CD14-positive monocyte (primary cell): ENCODE data around the gene RAB4B. TPM values are rescaled to one million over a fixed set of nuclear protein-coding genes. Genes with fewer than 3 reads are reported as not detected.

Experiments used
- DNase-seq, 3 donors: peaks; one replicate each; pipeline ENCODE4 v3.0.0-alpha.2; 2011 to 2022
- H2AFZ ChIP-seq: 2 replicates; pipeline ENCODE4 v1.6.0; 2012; ENCODE audit warnings: mild to moderate bottlenecking, low read depth, low read length, inconsistent platforms; ENCODE audit not compliant: insufficient read depth, poor library complexity, severe bottlenecking
- H3K27ac ChIP-seq, 2 donors: 1 replicate in 1 of 2; 2 replicates in 1 of 2; pipeline ENCODE4 v1.5.1; 2012 to 2013; ENCODE audit warnings: low read length in 2 of 2, control low read depth in 1 of 2, inconsistent platforms in 1 of 2, low read depth in 1 of 2, mild to moderate bottlenecking in 1 of 2
- H3K27me3 ChIP-seq, 2 donors: one replicate each; pipeline versions ENCODE4 v1.6.0 to v1.6.1; 2011 to 2013; ENCODE audit warnings: low read length in 2 of 2; ENCODE audit not compliant: control insufficient read depth in 2 of 2, insufficient read depth in 2 of 2
- H3K36me3 ChIP-seq, 2 donors: replicated peaks in 1 of 2; 1 replicate in 1 of 2; 2 replicates in 1 of 2; pipeline versions ENCODE4 v1.5.1 to v1.6.1; 2012 to 2013; ENCODE audit warnings: low read length in 2 of 2, control low read depth in 1 of 2, inconsistent platforms in 1 of 2, mild to moderate bottlenecking in 1 of 2; ENCODE audit not compliant: insufficient read depth in 2 of 2, control insufficient read depth in 1 of 2
- H3K4me1 ChIP-seq, 2 donors: 1 replicate in 1 of 2; 2 replicates in 1 of 2; pipeline versions ENCODE4 v1.5.1 to v1.6.1; 2012 to 2013; ENCODE audit warnings: low read length in 2 of 2, control low read depth in 1 of 2, inconsistent platforms in 1 of 2, mild to moderate bottlenecking in 1 of 2, moderate library complexity in 1 of 2; ENCODE audit not compliant: insufficient read depth in 2 of 2, control insufficient read depth in 1 of 2
- H3K4me2 ChIP-seq: replicated peaks from 2 replicates; pipeline ENCODE3; 2012; ENCODE audit warnings: low read length, moderate library complexity, mild to moderate bottlenecking; ENCODE audit not compliant: poor library complexity, severe bottlenecking; ENCODE audit errors: extremely low read depth
- H3K4me3 ChIP-seq, 3 experiments: fragments of 200-600 bp in 1 of 3; sonication (generic) in 1 of 3; replicated peaks in 1 of 3; 1 replicate in 2 of 3; 2 replicates in 1 of 3; pipeline ENCODE4 v1.5.1; 2011 to 2013; ENCODE audit warnings: low read length in 3 of 3, mild to moderate bottlenecking in 3 of 3, control low read depth in 2 of 3, low read depth in 2 of 3, inconsistent platforms in 1 of 3, moderate library complexity in 1 of 3
- H3K79me2 ChIP-seq: 2 replicates; pipeline ENCODE4 v1.6.0; 2012; ENCODE audit warnings: mild to moderate bottlenecking, control low read depth, inconsistent platforms, low read length, moderate library complexity; ENCODE audit not compliant: insufficient read depth
- H3K9ac ChIP-seq: 2 replicates; pipeline ENCODE4 v1.6.0; 2017; ENCODE audit warnings: low read length, mild to moderate bottlenecking; ENCODE audit not compliant: insufficient read depth, poor library complexity, severe bottlenecking
- H3K9me3 ChIP-seq, 2 donors: replicated peaks in 1 of 2; 1 replicate in 1 of 2; 2 replicates in 1 of 2; pipeline versions ENCODE4 v1.5.1 to v1.6.1; 2012 to 2013; ENCODE audit warnings: low read length in 2 of 2, control low read depth in 1 of 2; ENCODE audit not compliant: control insufficient read depth in 1 of 2, insufficient read depth in 1 of 2
- H4K20me1 ChIP-seq: 2 replicates; pipeline ENCODE4 v1.6.0; 2012; ENCODE audit warnings: mild to moderate bottlenecking, low read length, control low read depth, moderate library complexity; ENCODE audit not compliant: insufficient read depth
- H3K27ac Mint-ChIP-seq, 7 donors: one replicate each; pipeline ENCODE4 v1.8.0; 2020; ENCODE audit warnings: mild to moderate bottlenecking in 7 of 7, mixed read lengths in 7 of 7, moderate library complexity in 6 of 7, inconsistent platforms in 2 of 7
- H3K27me3 Mint-ChIP-seq, 3 donors: one replicate each; pipeline ENCODE4 v1.8.0; 2021 to 2022; ENCODE audit warnings: low read depth in 3 of 3, mild to moderate bottlenecking in 3 of 3, mixed read lengths in 3 of 3, moderate library complexity in 3 of 3, inconsistent platforms in 1 of 3
- H3K36me3 Mint-ChIP-seq, 2 donors: one replicate each; pipeline ENCODE4 v1.8.0; 2020; ENCODE audit warnings: mixed read lengths in 2 of 2, inconsistent platforms in 1 of 2, mild to moderate bottlenecking in 1 of 2
- H3K4me1 Mint-ChIP-seq: one replicate; pipeline ENCODE4 v1.8.0; 2020; ENCODE audit warnings: mild to moderate bottlenecking, mixed read lengths
- H3K4me3 Mint-ChIP-seq, 2 donors: one replicate each; pipeline ENCODE4 v1.8.0; 2020; ENCODE audit warnings: mild to moderate bottlenecking in 2 of 2, mixed read lengths in 2 of 2, moderate library complexity in 1 of 2
- H3K9me3 Mint-ChIP-seq, 7 donors: one replicate each; pipeline ENCODE4 v1.8.0; 2020 to 2022; ENCODE audit warnings: mixed read lengths in 7 of 7, mild to moderate bottlenecking in 6 of 7, moderate library complexity in 6 of 7, inconsistent platforms in 2 of 7
- WGBS: methylation state at CpG from one replicate; pipeline ENCODE4 v1.1.5; 2013; ENCODE audit warnings: missing lambda C conversion rate; ENCODE audit not compliant: insufficient coverage; 5-methylcytosine and 5-hydroxymethylcytosine counted together
- intact Hi-C, 2 donors: fragments of 100-400 bp; cut with micrococcal nuclease; formaldehyde crosslinking; loops; one replicate each; pipeline versions ENCODE4 v1.15.0 to v1.15.1; 2023
- polyA plus RNA-seq, 3 donors: library from polyadenylated mRNA; depleted of rRNA in 1 of 3; unstranded in 2 of 3; stranded (reverse) in 1 of 3; fragments of 300-500 nt in 2 of 3; fragments of >200 nt in 1 of 3; fragmentation: Illumina TruSeq in 2 of 3; gene quantifications; 1 replicate in 2 of 3; 2 replicates in 1 of 3; pipeline ENCODE4 v1.2.3, GENCODE V29; 2012 to 2021
- TF ChIP-seq, protein P1 (sequence below): fragments of 200-600 bp; IDR thresholded peaks from one replicate; pipeline ENCODE4 v1.8.0; 2022; ENCODE audit warnings: antibody characterized with exemption, mild to moderate bottlenecking

Gene RAB4B
- polyA plus RNA-seq, 3 donors, result 89.4 to 132 (median 108) TPM

DNA sequence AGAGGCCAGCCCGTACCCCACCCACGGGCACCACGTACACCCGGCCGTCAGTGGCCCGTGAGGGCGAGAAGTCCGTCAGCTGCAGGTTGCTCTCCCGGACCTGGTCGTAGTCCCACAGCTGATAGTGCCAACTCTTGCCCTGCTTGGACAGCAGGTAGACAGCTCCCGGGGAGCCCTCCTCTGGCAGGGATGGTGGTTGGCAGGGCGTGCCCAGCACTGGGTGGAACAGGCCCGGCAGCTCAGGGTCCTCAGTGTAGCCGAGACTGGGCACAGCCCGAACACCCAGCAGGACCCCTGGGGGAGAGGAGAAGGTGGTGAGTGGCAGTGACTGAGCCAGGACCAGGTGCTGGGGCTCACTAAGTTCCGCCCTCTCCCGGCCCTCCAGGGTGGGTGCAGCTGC is 35.6 kb upstream of the RAB4B start:
- Histone ChIP-seq H2AFZ (no peak overlapping the region), H3K79me2 (peaks cover 5% of the 10 kb centered on the region), H3K4me1 (peaks cover 0 to under 1% of the 10 kb centered on the region in 2 donors), H3K4me2 (no peak overlapping the region), H3K9me3 (no peaks in the 10 kb centered on the region), H3K4me3 (no peak overlapping the region), H3K36me3 (peaks cover 34 to 38% of the 10 kb centered on the region in 2 donors), H3K9ac (no peak overlapping the region), H3K27ac (peak overlapping the region in 1 of 2 donors; percentile 36), H3K27me3 (no peaks in the 10 kb centered on the region), H4K20me1 (no peaks in the 10 kb centered on the region)
- peaks cover 32 to 49% of the 10 kb centered on the region in 2 donors for H3K36me3 Mint-ChIP-seq
- TF ChIP-seq, protein P1, sequence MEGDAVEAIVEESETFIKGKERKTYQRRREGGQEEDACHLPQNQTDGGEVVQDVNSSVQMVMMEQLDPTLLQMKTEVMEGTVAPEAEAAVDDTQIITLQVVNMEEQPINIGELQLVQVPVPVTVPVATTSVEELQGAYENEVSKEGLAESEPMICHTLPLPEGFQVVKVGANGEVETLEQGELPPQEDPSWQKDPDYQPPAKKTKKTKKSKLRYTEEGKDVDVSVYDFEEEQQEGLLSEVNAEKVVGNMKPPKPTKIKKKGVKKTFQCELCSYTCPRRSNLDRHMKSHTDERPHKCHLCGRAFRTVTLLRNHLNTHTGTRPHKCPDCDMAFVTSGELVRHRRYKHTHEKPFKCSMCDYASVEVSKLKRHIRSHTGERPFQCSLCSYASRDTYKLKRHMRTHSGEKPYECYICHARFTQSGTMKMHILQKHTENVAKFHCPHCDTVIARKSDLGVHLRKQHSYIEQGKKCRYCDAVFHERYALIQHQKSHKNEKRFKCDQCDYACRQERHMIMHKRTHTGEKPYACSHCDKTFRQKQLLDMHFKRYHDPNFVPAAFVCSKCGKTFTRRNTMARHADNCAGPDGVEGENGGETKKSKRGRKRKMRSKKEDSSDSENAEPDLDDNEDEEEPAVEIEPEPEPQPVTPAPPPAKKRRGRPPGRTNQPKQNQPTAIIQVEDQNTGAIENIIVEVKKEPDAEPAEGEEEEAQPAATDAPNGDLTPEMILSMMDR, result no peak
- intact Hi-C loops, result no loop called here
- peak overlapping the region in 1 of 7 donors; percentile 8 for H3K27ac Mint-ChIP-seq
- H3K27me3 Mint-ChIP-seq, result peaks cover 0 to 1% (median 0%) of the 10 kb centered on the region in 3 donors
- no peak for DNase-seq
- 98% methylated on average over 16 of the region's 17 CpGs for WGBS
- peaks cover 6% of the 10 kb centered on the region for H3K4me1 Mint-ChIP-seq
- H3K9me3 Mint-ChIP-seq, result peaks cover 0 to 3% (median 0%) of the 10 kb centered on the region in 7 donors
- H3K4me3 Mint-ChIP-seq, result no peak overlapping the region

DNA sequence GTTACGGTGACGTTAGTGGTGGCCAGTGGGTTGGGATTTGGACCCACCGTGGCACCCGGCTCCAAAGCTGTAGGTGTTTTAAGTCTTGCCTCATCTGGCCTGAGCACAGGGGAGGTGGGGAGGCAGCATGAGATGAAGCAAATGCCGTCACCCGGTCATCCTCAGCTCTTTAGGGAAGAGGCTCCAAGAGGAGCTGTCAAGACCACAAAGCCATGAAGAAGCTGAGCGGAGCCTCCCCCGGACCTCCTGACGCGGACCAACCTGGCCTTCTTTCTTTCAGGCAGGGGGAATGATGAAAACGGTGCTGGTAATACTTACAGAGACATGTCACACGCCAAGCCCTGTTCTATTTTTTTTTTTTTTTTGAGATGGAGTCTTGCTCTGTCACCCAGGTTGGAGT is 35.2 kb upstream of the RAB4B start:
- DNase-seq, result no peak
- Histone ChIP-seq H2AFZ (no peak overlapping the region), H3K79me2 (peaks cover 9% of the 10 kb centered on the region), H3K4me1 (peaks cover 4 to 5% of the 10 kb centered on the region in 2 donors), H3K27ac (no peak overlapping the region), H3K36me3 (peaks cover 31 to 35% of the 10 kb centered on the region in 2 donors), H3K9ac (no peak overlapping the region), H4K20me1 (no peaks in the 10 kb centered on the region), H3K4me3 (no peak overlapping the region), H3K9me3 (no peaks in the 10 kb centered on the region), H3K27me3 (no peaks in the 10 kb centered on the region), H3K4me2 (no peak overlapping the region)
- intact Hi-C loops, result no loop called here
- Mint-ChIP-seq H3K4me1 (peaks cover 10% of the 10 kb centered on the region), H3K36me3 (peaks cover 30 to 45% of the 10 kb centered on the region in 2 donors), H3K27me3 (peaks cover 0 to 2% (median 1%) of the 10 kb centered on the region in 3 donors), H3K4me3 (no peak overlapping the region), H3K27ac (no peak overlapping the region), H3K9me3 (peaks cover 0 to 3% (median 0%) of the 10 kb centered on the region in 7 donors)
- whole genome bisulfite sequencing, result 97% methylated on average over 10 of the region's 12 CpGs
- TF ChIP-seq, protein P1, result no peak
